ENCODE results near the gene DPAGT1. TPM values are rescaled to one million over a fixed set of nuclear protein-coding genes. Genes with fewer than 3 reads are reported as not detected.

DPAGT1 gene
- total RNA-seq, result 31.0 and 33.1 TPM in 2 replicates

- no peaks in the 10 kb centered on the region for H3K9me3 Mint-ChIP-seq
Measured at GRCh38 chr11:119101759-119102423, at the start of gene DPAGT1. Gene DPAGT1 (minus strand): TSS chr11:119101853. CDS start chr11:119101655, 198 bp downstream.

GRCh38 chr11:119149786-119150275 lies 48.2 kb upstream of the DPAGT1 start:
- CTCF ChIA-PET, result interaction anchor here (1.2 kb wide), 1 partner anchor 172 kb away, joined by 3 read pairs; no protein-coding TSS in a partner anchor
- ATAC-seq (ENCODE audit: low read depth) (no peak), DNase-seq (no peak)
- H3K9me3 Mint-ChIP-seq, result no peaks in the 10 kb centered on the region
- H3K27ac Mint-ChIP-seq, result no peak overlapping the region
- intact Hi-C loops (cut with micrococcal nuclease), result loop anchor here (5.0 kb wide), 1 partner anchor 132 kb away; no protein-coding TSS in a partner anchor
- peaks cover 12% of the 10 kb centered on the region for H3K4me1 Mint-ChIP-seq
- H3K27me3 Mint-ChIP-seq, result peaks cover 57% of the 10 kb centered on the region
- POLR2A ChIA-PET, result interaction anchor here (1.6 to 4.3 kb wide), 2 partner anchors 19 to 55 kb away, joined by 5 to 13 read pairs; partner anchors contain the start of gene NLRX1
- no peak for TF ChIP-seq CTCF (IDR thresholded peaks at IDR 0.05)
- H3K4me3 Mint-ChIP-seq, result peak overlapping the region; percentile 60
- H3K36me3 Mint-ChIP-seq (ENCODE audit: low read depth), result no peaks in the 10 kb centered on the region

More at GRCh38 chr11:119101759-119102423, at the start of gene DPAGT1:
- CTCF ChIA-PET, result interaction anchor here (0.6 to 1.4 kb wide), 3 partner anchors 10 to 45 kb away, joined by 3 to 4 read pairs (median 3); partner anchors contain the start of genes HYOU1 and VPS11
- peak within 1 kb of the TSS; percentile 96 for H3K4me3 Mint-ChIP-seq
- H3K27ac Mint-ChIP-seq, result peak within 1 kb of the TSS; percentile 96
- peaks cover 58% of the 10 kb centered on the region for H3K4me1 Mint-ChIP-seq
- ATAC-seq (ENCODE audit: low read depth) (peak; percentile 87), DNase-seq (peak; percentile 64)
- TF ChIP-seq CTCF (IDR thresholded peaks at IDR 0.05), result no peak
- no peaks in the 10 kb centered on the region for H3K27me3 Mint-ChIP-seq
- POLR2A ChIA-PET, result interaction anchor here (0.7 to 2.2 kb wide), 17 partner anchors 8 to 529 kb away, joined by 3 to 31 read pairs (median 4); partner anchors contain the start of genes ARCN1, BCL9L, DDX6 and HINFP
- intact Hi-C loops (cut with micrococcal nuclease), result loop anchor here (1.0 to 2.0 kb wide), 5 partner anchors 17 to 84 kb away; partner anchors contain the start of genes HINFP, HMBS, HYOU1 and RPS25
- peaks cover 32% of the 10 kb centered on the region for H3K36me3 Mint-ChIP-seq (ENCODE audit: low read depth)

- peak within 1 kb of the TSS; percentile 74 for H3K4me3 Mint-ChIP-seq
- H3K27ac Mint-ChIP-seq, result no peak within 1 kb of the TSS
- ChIA-PET POLR2A (interaction anchor here (1.6 to 4.3 kb wide), 2 partner anchors 20 to 55 kb away, joined by 5 to 13 read pairs; partner anchors contain the start of gene NLRX1), CTCF (interaction anchor here (1.2 kb wide), 1 partner anchor 173 kb away, joined by 3 read pairs; no protein-coding TSS in a partner anchor)
- peaks cover 12% of the 10 kb centered on the region for H3K4me1 Mint-ChIP-seq
- no peak for TF ChIP-seq CTCF (IDR thresholded peaks at IDR 0.05)
- H3K9me3 Mint-ChIP-seq, result no peaks in the 10 kb centered on the region
- intact Hi-C loops (cut with micrococcal nuclease), result loop anchor here (5.0 kb wide), 1 partner anchor 133 kb away; no protein-coding TSS in a partner anchor
- no peaks in the 10 kb centered on the region for H3K36me3 Mint-ChIP-seq (ENCODE audit: low read depth)
- DNase-seq, result peak; percentile 27
- ATAC-seq (ENCODE audit: low read depth), result peak; percentile 49
- H3K27me3 Mint-ChIP-seq, result peaks cover 57% of the 10 kb centered on the region
Measured at GRCh38 chr11:119149018-119149785, 47.5 kb upstream of the DPAGT1 start, which contains the start of gene ABCG4. Gene ABCG4 (plus strand): TSS chr11:119149052. CDS start chr11:119149966, 914 bp downstream.

- Mint-ChIP-seq H3K27me3 (peaks cover 55% of the 10 kb centered on the region), H3K4me3 (peak overlapping the region; percentile 74), H3K36me3 (ENCODE audit: low read depth) (no peaks in the 10 kb centered on the region), H3K9me3 (no peaks in the 10 kb centered on the region), H3K27ac (no peak overlapping the region), H3K4me1 (peaks cover 12% of the 10 kb centered on the region)
- no peak for TF ChIP-seq CTCF (IDR thresholded peaks at IDR 0.05)
- DNase-seq, result no peak
- CTCF ChIA-PET, result no interaction called here
- POLR2A ChIA-PET, result interaction anchor here (4.3 kb wide), 1 partner anchor 54 kb away, joined by 13 read pairs; a partner anchor contains a TSS
- intact Hi-C loops (cut with micrococcal nuclease), result loop anchor here (5.0 kb wide), 1 partner anchor 134 kb away; no protein-coding TSS in a partner anchor
- no peak for ATAC-seq (ENCODE audit: low read depth)
Measured at GRCh38 chr11:119148720-119149017, 47.0 kb upstream of the DPAGT1 start.

All from activated B cell treated with CpG ODN at 0.5 μM for 24 hours (primary cell).